Measurements from ENCODE around the gene TRPM3. TPM values are rescaled to one million over a fixed set of nuclear protein-coding genes. Genes with fewer than 3 reads are reported as not detected.

Gene TRPM3
- total RNA-seq, 1 donor, result 0.72 TPM

- TF ChIP-seq CTCF (IDR thresholded peaks at IDR 0.05; ENCODE audit: extremely low read depth, low read depth, low read length), result no peak
- no peaks in the 10 kb centered on the region for H3K36me3 ChIP-seq (ENCODE audit: insufficient read depth, low read length)
- peaks cover 27% of the 10 kb centered on the region for H3K4me1 ChIP-seq (ENCODE audit: insufficient read depth, low read length)
- H3K4me3 ChIP-seq (ENCODE audit: insufficient read depth, low read length), result no peak overlapping the region
- no peaks in the 10 kb centered on the region for H3K9me3 ChIP-seq (ENCODE audit: low read depth, low read length)
- no peak overlapping the region for H2AFZ ChIP-seq (ENCODE audit: low read length)
- no peaks in the 10 kb centered on the region for H4K20me1 ChIP-seq (ENCODE audit: insufficient read depth, low read length)
- H3K27me3 ChIP-seq (ENCODE audit: insufficient read depth, low read length), result no peaks in the 10 kb centered on the region
- H3K4me2 ChIP-seq (ENCODE audit: insufficient read depth, low read length), result no peak overlapping the region
- H3K27ac ChIP-seq (ENCODE audit: low read depth, low read length), result peak overlapping the region; percentile 100
- no peaks in the 10 kb centered on the region for H3K79me2 ChIP-seq (ENCODE audit: insufficient read depth, low read length)
- DNase-seq (ENCODE audit: insufficient read length, low spot score, missing footprints), result no peak
Measured at GRCh38 chr9:70603020-70603411, 518.4 kb downstream of the TRPM3 start.

- TF ChIP-seq CTCF (IDR thresholded peaks at IDR 0.05; ENCODE audit: extremely low read depth, low read depth, low read length), result peak; percentile 90
- Histone ChIP-seq H3K4me3 (ENCODE audit: insufficient read depth, low read length) (peak overlapping the region; percentile 15), H3K79me2 (ENCODE audit: insufficient read depth, low read length) (no peaks in the 10 kb centered on the region), H3K27me3 (ENCODE audit: insufficient read depth, low read length) (no peaks in the 10 kb centered on the region), H4K20me1 (ENCODE audit: insufficient read depth, low read length) (no peaks in the 10 kb centered on the region), H3K4me1 (ENCODE audit: insufficient read depth, low read length) (peaks cover 27% of the 10 kb centered on the region), H3K9me3 (ENCODE audit: low read depth, low read length) (no peaks in the 10 kb centered on the region), H3K36me3 (ENCODE audit: insufficient read depth, low read length) (no peaks in the 10 kb centered on the region), H3K27ac (ENCODE audit: low read depth, low read length) (peak overlapping the region; percentile 100), H3K4me2 (ENCODE audit: insufficient read depth, low read length) (peak overlapping the region; percentile 75), H2AFZ (ENCODE audit: low read length) (no peak overlapping the region)
- DNase-seq (ENCODE audit: insufficient read length, low spot score, missing footprints), result no peak
Measured at GRCh38 chr9:70602321-70603019, 519.0 kb downstream of the TRPM3 start.

GRCh38 chr9:70601000-70601951 is 520.1 kb downstream of the TRPM3 start:
- Histone ChIP-seq H3K4me1 (ENCODE audit: insufficient read depth, low read length) (peaks cover 27% of the 10 kb centered on the region), H3K27me3 (ENCODE audit: insufficient read depth, low read length) (no peaks in the 10 kb centered on the region), H3K4me2 (ENCODE audit: insufficient read depth, low read length) (peak overlapping the region; percentile 75), H3K27ac (ENCODE audit: low read depth, low read length) (peak overlapping the region; percentile 100), H3K36me3 (ENCODE audit: insufficient read depth, low read length) (no peaks in the 10 kb centered on the region), H2AFZ (ENCODE audit: low read length) (no peak overlapping the region), H3K9me3 (ENCODE audit: low read depth, low read length) (no peaks in the 10 kb centered on the region), H3K4me3 (ENCODE audit: insufficient read depth, low read length) (peak overlapping the region; percentile 31), H4K20me1 (ENCODE audit: insufficient read depth, low read length) (no peaks in the 10 kb centered on the region), H3K79me2 (ENCODE audit: insufficient read depth, low read length) (no peaks in the 10 kb centered on the region)
- TF ChIP-seq CTCF (IDR thresholded peaks at IDR 0.05; ENCODE audit: extremely low read depth, low read depth, low read length), result no peak
- DNase-seq (ENCODE audit: insufficient read length, low spot score, missing footprints), result peak; percentile 85

- H3K27ac ChIP-seq (ENCODE audit: low read depth, low read length), result peak overlapping the region; percentile 100
- peak overlapping the region; percentile 75 for H3K4me2 ChIP-seq (ENCODE audit: insufficient read depth, low read length)
- H3K27me3 ChIP-seq (ENCODE audit: insufficient read depth, low read length), result no peaks in the 10 kb centered on the region
- no peaks in the 10 kb centered on the region for H3K36me3 ChIP-seq (ENCODE audit: insufficient read depth, low read length)
- H4K20me1 ChIP-seq (ENCODE audit: insufficient read depth, low read length), result no peaks in the 10 kb centered on the region
- H3K79me2 ChIP-seq (ENCODE audit: insufficient read depth, low read length), result no peaks in the 10 kb centered on the region
- H3K4me3 ChIP-seq (ENCODE audit: insufficient read depth, low read length), result peak overlapping the region; percentile 31
- peak; percentile 14 for TF ChIP-seq CTCF (IDR thresholded peaks at IDR 0.05; ENCODE audit: extremely low read depth, low read depth, low read length)
- no peak overlapping the region for H2AFZ ChIP-seq (ENCODE audit: low read length)
- no peak for DNase-seq (ENCODE audit: insufficient read length, low spot score, missing footprints)
- no peaks in the 10 kb centered on the region for H3K9me3 ChIP-seq (ENCODE audit: low read depth, low read length)
- peaks cover 27% of the 10 kb centered on the region for H3K4me1 ChIP-seq (ENCODE audit: insufficient read depth, low read length)
Measured at GRCh38 chr9:70600506-70600905, 520.9 kb downstream of the TRPM3 start.
